GM18526 (cell line): ENCODE measurements around the gene TAOK1.

Source experiments
- POLR2A ChIP-seq: IDR thresholded peaks from 3 replicates; pipeline ENCODE4 v1.6.1; 2011; ENCODE audit not compliant: insufficient read length; ENCODE audit errors: extremely low read depth

TAOK1 gene

GRCh38 chr17:29389982-29390850, at the start of gene TAOK1:
Gene TAOK1, plus strand, starts transcription at chr17:29390363. Its CDS starts 61,186 bp downstream, at chr17:29451549.
- TF ChIP-seq POLR2A, result peak; percentile 88

DNA sequence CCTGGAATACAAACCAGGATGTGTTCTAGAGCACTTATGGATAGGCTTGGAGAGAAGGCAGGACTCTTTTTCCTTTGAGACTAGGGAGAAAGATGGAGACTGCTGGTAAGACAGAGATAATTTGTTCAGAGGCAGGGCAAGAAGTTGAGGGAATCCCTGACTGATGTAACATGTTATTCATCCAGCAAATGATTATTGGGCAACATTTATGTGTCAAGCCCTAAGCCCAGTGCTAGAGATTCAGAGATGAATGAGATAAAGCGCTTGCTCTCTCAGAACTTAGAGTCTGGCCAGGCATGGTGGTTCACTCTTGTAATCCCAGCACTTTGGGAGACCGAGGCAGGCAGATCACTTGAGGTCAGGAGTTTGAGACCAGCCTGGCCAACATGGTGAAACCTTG, 48.4 kb upstream of the TAOK1 start:
- no peak for TF ChIP-seq POLR2A

DNA sequence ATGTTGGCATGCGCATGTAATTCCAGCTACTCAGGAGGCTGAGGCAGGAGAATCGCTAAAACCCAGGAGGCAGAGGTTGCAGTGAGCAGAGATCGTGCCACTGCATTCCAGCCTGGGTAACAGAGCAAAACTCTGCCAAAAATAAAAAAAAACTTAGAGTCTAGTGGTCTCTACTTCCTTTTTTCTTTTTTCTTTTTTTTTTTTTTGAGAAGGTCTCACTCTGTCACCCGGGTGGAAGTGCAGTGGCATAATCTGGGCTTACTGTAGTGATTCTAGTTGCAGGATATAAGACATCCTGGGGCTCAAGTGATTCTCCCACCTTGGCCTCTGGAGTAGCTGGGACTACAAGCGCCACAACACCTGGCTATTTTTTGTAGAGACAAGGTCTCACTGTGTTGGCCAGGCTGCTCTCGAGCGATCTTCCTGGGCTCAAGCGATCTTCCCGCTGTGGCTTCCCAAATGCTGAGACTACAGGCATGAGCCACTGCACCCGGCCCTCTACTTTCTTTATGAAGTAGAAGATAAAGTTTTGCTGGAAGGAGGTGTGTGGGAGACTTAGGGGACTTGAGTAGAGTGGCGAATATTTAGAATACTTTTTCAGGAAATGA, 47.9 kb upstream of the TAOK1 start:
- TF ChIP-seq POLR2A, result no peak

DNA sequence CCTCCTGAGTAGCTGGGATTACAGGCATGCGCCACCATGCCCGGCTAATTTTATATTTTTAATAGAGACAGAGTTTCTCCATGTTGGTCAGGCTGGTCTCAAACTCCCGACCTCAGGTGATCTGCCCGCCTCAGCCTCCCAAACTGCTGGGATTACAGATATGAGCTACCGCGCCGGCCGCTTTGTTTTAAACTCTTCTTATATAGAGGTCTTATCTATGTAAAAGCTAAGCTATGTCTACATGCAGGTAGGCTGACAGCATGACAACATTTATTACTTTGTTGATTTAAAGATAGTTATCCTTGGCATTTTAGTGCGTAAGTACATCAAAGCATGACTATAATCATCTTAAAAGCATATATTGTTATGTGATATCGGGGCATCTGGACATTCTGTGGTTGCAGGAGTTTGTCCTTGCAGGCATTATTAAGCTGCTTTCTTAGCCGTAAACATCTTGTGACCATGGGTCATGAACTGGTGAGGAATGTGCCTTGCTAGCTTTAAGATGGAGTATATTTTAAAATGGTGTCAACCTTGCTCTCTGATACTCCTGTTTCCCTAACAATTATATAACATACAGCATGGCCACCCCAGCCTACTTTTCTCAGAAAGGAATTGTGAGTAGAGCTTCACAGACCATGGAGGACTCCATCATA, 45.8 kb upstream of the TAOK1 start:
- TF ChIP-seq POLR2A, result no peak

GRCh38 chr17:29345066-29345465, 45.1 kb upstream of the TAOK1 start:
- no peak for TF ChIP-seq POLR2A

GRCh38 chr17:29346462-29346861, 43.7 kb upstream of the TAOK1 start:
- TF ChIP-seq POLR2A, result no peak

DNA sequence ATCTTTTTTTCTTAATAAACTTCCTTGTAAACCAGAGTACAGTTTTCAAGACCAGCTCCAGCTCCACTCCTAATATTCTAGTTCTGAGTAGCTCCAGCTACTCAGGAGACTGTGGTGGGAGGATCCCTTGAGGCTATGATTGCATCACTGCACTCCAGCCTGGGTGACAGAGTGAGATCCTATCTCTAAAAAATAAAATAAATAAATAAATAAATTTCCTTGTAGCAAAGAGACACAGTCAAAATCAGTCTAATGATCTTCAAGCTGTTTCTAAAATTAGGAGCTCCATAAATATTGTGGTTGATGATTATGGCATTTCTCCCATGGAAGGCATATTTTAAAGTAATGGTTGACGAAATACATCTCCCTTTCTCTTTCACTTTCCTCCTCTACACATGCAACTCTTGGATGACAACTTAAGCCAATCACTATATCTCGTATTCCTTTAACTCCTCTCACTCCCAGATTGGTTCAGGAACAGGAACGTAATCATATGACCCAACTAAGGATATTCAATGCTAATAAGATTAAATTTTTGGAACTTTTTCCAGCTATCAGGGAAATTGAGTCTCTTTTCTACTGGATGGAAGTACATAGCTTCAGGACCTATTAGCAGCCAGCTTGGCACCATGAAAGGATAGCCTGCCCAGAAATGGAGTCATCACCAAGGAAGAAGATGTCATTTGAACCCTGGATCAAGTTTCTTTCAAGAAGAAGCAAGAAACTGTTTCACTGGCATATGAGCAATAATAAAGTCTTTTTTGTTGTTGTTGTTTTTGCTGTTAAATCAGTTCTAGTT, 42.1 kb upstream of the TAOK1 start:
- no peak for TF ChIP-seq POLR2A

DNA sequence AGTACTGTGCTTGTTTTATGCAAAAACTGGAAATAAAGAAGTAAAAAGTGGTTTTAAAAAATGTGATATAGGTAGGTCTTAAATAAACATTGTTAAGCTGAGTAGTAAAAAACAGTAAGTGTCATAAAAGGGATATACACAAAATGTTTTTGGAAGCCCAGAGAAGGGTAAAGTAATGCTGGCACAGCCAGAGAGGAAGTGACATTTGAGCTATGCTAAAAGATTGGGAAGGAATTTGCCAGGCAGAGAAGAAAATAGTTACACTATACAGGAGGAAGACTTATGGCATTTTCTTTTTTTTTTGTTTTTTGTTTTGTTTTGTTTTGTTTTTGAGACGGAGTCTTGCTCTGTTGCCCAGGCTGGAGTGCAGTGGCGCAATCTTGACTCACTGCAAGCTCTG, 40.8 kb upstream of the TAOK1 start:
- TF ChIP-seq POLR2A, result no peak

- TF ChIP-seq POLR2A, result no peak
Measured at GRCh38 chr17:29352146-29352545, 38.0 kb upstream of the TAOK1 start.

DNA sequence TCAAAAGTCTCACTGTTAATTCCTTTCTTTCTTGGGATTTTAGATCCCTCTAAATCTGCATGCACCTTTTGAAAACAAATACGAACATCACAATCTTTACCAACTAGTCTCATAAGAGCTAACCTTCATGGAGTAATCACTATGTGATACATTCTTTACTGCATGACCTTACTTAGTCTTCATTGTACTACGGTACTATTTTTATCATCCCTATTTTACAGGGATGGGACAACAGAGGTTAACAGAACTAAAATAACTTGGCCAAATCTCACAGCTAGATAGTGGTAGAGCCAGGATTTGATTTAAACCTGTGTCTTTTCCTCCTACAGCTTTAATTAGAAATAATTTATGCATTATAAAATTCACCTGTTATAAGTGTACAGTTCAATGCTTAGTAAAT, 32.9 kb upstream of the TAOK1 start:
- TF ChIP-seq POLR2A, result no peak

GRCh38 chr17:29357821-29358232, 32.3 kb upstream of the TAOK1 start:
- TF ChIP-seq POLR2A, result no peak

- no peak for TF ChIP-seq POLR2A
Measured at GRCh38 chr17:29358416-29358815, 31.7 kb upstream of the TAOK1 start.

- TF ChIP-seq POLR2A, result no peak
Measured at GRCh38 chr17:29359777-29360176, 30.4 kb upstream of the TAOK1 start.

GRCh38 chr17:29363716-29364115, 26.4 kb upstream of the TAOK1 start:
- TF ChIP-seq POLR2A, result no peak

- TF ChIP-seq POLR2A, result no peak
Measured at GRCh38 chr17:29364691-29365090, 25.5 kb upstream of the TAOK1 start.
